Vagina (tissue), 2 donors: ENCODE results near the gene ADD1. TPM values are rescaled to one million over a fixed set of nuclear protein-coding genes. Genes with fewer than 3 reads are reported as not detected.

Experiments
- DNase-seq, 2 donors: peaks; one replicate each; pipeline ENCODE4 v3.0.0-alpha.2; 2017; ENCODE audit errors: extremely low spot score in 2 of 2
- H3K27ac ChIP-seq: fragments of 200-600 bp; sonication (generic); one replicate; pipeline ENCODE4 v1.5.1; 2019
- H3K27me3 ChIP-seq: fragments of 200-600 bp; sonication (generic); one replicate; pipeline ENCODE4 v1.5.1; 2019
- H3K36me3 ChIP-seq, 2 donors: fragments of 200-600 bp; sonication (generic); one replicate each; pipeline ENCODE4 v1.5.1; 2017 to 2019
- H3K4me1 ChIP-seq: fragments of 200-600 bp; sonication (generic); one replicate; pipeline ENCODE4 v1.5.1; 2019
- H3K4me3 ChIP-seq, 2 donors: fragments of 200-600 bp; sonication (generic); 1 replicate in 1 of 2; 2 replicates in 1 of 2; pipeline ENCODE4 v1.5.1; 2016 to 2019
- H3K9me3 ChIP-seq: fragments of 200-600 bp; sonication (generic); one replicate; pipeline ENCODE4 v1.5.1; 2019
- POLR2A ChIP-seq, 2 donors: fragments of 450-650 bp; IDR thresholded peaks; one replicate each; pipeline ENCODE4 v1.6.1; 2017; ENCODE audit warnings: antibody characterized with exemption in 2 of 2, mild to moderate bottlenecking in 2 of 2, moderate library complexity in 2 of 2
- POLR2AphosphoS5 ChIP-seq, 2 donors: sonication (generic); formaldehyde crosslinking; IDR thresholded peaks; one replicate each; pipeline ENCODE4 v1.9.0; 2017; ENCODE audit warnings: antibody characterized with exemption in 2 of 2, mild to moderate bottlenecking in 2 of 2, low read depth in 1 of 2; ENCODE audit not compliant: insufficient read depth in 1 of 2
- intact Hi-C: fragments of 100-400 bp; cut with DNase I; formaldehyde crosslinking; loops from one replicate; pipeline ENCODE4 v1.15.1; 2023
- total RNA-seq: library from RNA; depleted of rRNA; stranded (reverse); fragments of >200 nt; gene quantifications from one replicate; pipeline ENCODE4 v1.2.3, GENCODE V29; 2016
- TF ChIP-seq, protein P1 (sequence below), 3 experiments: fragments of 450-650 bp in 2 of 3; fragments of 200-600 bp in 1 of 3; sonication (generic) in 1 of 3; IDR thresholded peaks; one replicate each; pipeline ENCODE4 v1.5.1; 2017 to 2019; ENCODE audit warnings: antibody characterized with exemption in 3 of 3, mild to moderate bottlenecking in 2 of 3, moderate library complexity in 2 of 3

Gene ADD1
- total RNA-seq, 1 donor from 2014 or later, result 228 TPM

DNA sequence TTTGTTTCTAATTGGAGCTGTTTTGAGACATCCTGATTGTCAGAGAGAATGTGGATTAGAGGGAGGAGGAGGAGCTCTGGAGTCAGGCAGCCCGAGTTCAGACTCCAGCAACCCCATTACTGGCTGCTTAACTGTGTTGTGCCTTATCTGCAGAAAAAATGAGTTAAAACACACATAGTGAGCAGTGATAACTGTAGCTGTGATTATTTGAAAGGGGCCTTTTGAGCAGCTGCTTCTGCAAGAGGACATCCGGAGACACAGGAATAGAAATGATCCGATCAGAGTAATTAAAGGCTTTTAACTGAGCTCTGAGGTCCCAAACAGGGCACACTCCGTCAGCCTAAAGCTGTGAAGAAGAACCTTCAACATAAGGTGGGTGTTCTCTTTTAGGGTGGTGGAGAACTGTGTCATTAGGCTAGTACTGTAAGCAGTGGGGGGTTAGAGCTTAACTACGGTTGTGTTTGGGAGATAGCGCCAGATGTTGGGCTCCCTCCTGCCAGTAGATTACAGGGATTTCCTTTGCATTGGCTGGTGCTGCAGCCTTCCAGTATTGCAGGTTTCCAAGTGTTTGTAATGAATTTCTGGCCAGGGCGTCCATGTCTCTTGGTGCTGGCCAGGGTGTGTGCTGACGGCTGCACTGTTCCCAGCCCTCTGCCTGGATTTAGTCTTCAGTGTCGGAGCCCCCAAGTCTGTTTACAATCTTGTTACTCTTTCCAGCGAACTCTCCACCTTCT lies 24.3 kb downstream of the ADD1 start:
- DNase-seq, result no peak
- Histone ChIP-seq H3K9me3 (no peaks in the 10 kb centered on the region), H3K4me3 (peak overlapping the region; percentile 11 to 34), H3K36me3 (no peaks in the 10 kb centered on the region), H3K4me1 (peaks cover 81% of the 10 kb centered on the region), H3K27me3 (no peaks in the 10 kb centered on the region), H3K27ac (peak overlapping the region; percentile 40)
- no peak for TF ChIP-seq POLR2AphosphoS5 (IDR thresholded peaks at IDR 0.05; ENCODE audit: insufficient read depth in 1 of 2, low read depth in 1 of 2)
- TF ChIP-seq, protein P1, sequence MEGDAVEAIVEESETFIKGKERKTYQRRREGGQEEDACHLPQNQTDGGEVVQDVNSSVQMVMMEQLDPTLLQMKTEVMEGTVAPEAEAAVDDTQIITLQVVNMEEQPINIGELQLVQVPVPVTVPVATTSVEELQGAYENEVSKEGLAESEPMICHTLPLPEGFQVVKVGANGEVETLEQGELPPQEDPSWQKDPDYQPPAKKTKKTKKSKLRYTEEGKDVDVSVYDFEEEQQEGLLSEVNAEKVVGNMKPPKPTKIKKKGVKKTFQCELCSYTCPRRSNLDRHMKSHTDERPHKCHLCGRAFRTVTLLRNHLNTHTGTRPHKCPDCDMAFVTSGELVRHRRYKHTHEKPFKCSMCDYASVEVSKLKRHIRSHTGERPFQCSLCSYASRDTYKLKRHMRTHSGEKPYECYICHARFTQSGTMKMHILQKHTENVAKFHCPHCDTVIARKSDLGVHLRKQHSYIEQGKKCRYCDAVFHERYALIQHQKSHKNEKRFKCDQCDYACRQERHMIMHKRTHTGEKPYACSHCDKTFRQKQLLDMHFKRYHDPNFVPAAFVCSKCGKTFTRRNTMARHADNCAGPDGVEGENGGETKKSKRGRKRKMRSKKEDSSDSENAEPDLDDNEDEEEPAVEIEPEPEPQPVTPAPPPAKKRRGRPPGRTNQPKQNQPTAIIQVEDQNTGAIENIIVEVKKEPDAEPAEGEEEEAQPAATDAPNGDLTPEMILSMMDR (IDR thresholded peaks at IDR 0.05), result no peak
- no peak for TF ChIP-seq POLR2A (IDR thresholded peaks at IDR 0.05)
- intact Hi-C loops, result no loop called here

DNA sequence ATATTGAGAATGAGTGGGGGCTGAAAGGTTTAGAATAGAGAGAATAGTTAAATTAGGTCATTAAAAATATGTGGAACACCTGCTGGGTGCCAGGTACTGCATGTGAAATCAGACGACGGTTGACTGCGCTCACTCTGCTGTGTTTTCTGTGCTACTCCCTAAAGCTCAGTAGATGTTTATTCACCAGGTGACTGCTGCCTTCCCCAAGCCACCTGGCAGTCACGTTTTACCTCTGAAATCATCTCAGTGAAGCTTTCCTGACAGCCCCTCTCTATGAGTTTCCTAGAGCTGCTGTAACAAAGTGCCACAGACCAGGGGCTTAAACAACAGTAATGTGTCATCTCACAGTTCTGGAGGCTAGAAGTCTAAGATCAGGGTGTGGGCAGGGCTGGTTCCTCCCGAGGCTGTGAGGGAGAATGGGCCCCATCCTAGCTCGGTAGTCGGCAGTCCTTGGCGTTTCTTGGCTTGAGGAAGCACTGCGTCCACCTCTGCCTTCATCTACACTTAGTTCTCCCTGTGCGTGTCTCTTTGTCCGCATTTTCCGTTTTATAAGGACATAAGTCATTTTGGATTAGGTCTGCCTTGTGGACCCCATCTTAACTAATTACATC lies 25.3 kb downstream of the ADD1 start:
- intact Hi-C loops, result no loop called here
- TF ChIP-seq POLR2AphosphoS5 (IDR thresholded peaks at IDR 0.05; ENCODE audit: insufficient read depth in 1 of 2, low read depth in 1 of 2) (no peak), POLR2A (IDR thresholded peaks at IDR 0.05) (no peak)
- TF ChIP-seq, protein P1 (IDR thresholded peaks at IDR 0.05), result no peak
- Histone ChIP-seq H3K36me3 (no peaks in the 10 kb centered on the region), H3K27ac (peak overlapping the region; percentile 40), H3K4me3 (peak overlapping the region in 1 of 2 donors; percentile 34), H3K9me3 (no peaks in the 10 kb centered on the region), H3K27me3 (no peaks in the 10 kb centered on the region), H3K4me1 (peaks cover 83% of the 10 kb centered on the region)
- no peak for DNase-seq

DNA sequence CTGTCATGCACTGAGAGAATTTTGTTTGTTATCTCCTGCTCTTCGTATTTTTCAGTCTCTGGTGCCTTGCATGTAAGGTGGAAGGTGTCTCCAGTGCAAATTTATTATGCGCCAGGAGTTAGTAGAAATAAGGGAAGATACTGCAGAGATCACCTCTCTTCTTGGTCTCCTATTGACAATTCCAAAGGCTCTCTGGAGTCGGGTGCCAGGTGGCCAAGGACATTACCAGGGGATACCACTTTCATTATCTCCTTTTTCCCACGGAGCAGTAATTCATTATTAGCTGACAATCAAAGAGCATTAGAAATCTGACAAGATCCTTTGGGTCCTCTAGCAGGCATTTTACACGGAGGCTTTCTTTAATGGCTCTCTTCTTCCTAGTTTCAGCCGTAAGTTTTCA lies 26.0 kb downstream of the ADD1 start:
- Histone ChIP-seq H3K27me3 (no peaks in the 10 kb centered on the region), H3K36me3 (no peaks in the 10 kb centered on the region), H3K4me1 (peaks cover 81% of the 10 kb centered on the region), H3K4me3 (no peak overlapping the region), H3K9me3 (no peaks in the 10 kb centered on the region), H3K27ac (peak overlapping the region; percentile 9)
- no peak for DNase-seq
- TF ChIP-seq, protein P1 (IDR thresholded peaks at IDR 0.05), result no peak
- TF ChIP-seq POLR2AphosphoS5 (IDR thresholded peaks at IDR 0.05; ENCODE audit: insufficient read depth in 1 of 2, low read depth in 1 of 2) (no peak), POLR2A (IDR thresholded peaks at IDR 0.05) (no peak)
- intact Hi-C loops, result no loop called here

DNA sequence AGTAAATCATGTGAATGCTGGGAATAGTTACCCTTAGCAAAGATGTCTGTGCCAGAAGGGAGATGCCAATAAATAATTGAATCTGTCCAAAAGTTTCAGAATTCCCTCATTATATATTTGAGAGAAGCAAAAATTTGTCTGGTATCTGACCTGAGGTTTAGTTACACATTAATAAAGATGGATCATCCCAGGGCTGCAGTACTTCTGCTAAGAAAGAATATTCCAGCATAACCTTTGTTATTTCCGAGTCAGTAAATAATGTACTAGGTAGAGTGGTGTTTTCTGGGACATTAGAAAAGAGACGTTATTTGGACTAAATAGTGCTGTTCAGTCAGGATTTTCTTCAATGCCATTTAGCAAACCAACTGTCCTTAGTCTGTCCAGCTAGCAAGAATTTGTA lies 26.4 kb downstream of the ADD1 start:
- Histone ChIP-seq H3K9me3 (no peaks in the 10 kb centered on the region), H3K36me3 (no peaks in the 10 kb centered on the region), H3K4me1 (peaks cover 81% of the 10 kb centered on the region), H3K27ac (no peak overlapping the region), H3K4me3 (no peak overlapping the region), H3K27me3 (no peaks in the 10 kb centered on the region)
- intact Hi-C loops, result no loop called here
- TF ChIP-seq POLR2AphosphoS5 (IDR thresholded peaks at IDR 0.05; ENCODE audit: insufficient read depth in 1 of 2, low read depth in 1 of 2) (no peak), POLR2A (IDR thresholded peaks at IDR 0.05) (no peak)
- TF ChIP-seq, protein P1 (IDR thresholded peaks at IDR 0.05), result no peak
- DNase-seq, result no peak

DNA sequence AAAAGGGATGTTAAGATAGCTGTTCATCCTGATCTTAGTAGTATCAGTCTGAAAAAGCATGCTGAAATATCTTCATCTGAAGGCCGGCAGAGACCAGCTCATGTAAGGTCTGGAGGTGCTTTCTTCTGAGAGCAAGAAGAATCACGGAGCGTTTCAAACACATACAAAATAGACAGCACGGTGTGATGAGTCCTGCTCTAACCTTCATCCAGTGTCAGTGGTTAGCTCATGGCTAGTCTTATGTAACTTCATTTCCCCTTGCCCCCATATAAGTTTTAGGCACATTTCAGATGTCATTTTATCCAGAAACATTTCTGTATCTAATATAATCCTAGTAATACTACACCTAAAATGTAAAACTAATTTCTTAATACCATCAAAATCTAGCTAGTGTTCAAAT lies 27.8 kb downstream of the ADD1 start:
- Histone ChIP-seq H3K27me3 (no peaks in the 10 kb centered on the region), H3K9me3 (no peaks in the 10 kb centered on the region), H3K36me3 (peaks cover 0 to 6% of the 10 kb centered on the region in 2 donors), H3K27ac (no peak overlapping the region), H3K4me3 (no peak overlapping the region), H3K4me1 (peaks cover 73% of the 10 kb centered on the region)
- intact Hi-C loops, result no loop called here
- no peak for TF ChIP-seq POLR2A (IDR thresholded peaks at IDR 0.05)
- DNase-seq, result no peak
